Kasumi-1 (cell line): ENCODE measurements around the gene PLXNA4.

Experiments
- DNase-seq, 2 experiments: peaks; one replicate each; lab custom pipeline; 2025; lab: John Stamatoyannopoulos, UW

Gene PLXNA4

GRCh38 chr7:132112657-132113056, 463.6 kb downstream of the PLXNA4 start:
- DNase-seq, result no peak

- no peak for DNase-seq
Measured at GRCh38 chr7:132112106-132112505, 464.2 kb downstream of the PLXNA4 start.

GRCh38 chr7:132110692-132111091, 465.6 kb downstream of the PLXNA4 start:
- DNase-seq, result no peak

- no peak for DNase-seq
Measured at GRCh38 chr7:132109769-132110168, 466.5 kb downstream of the PLXNA4 start.

GRCh38 chr7:132108563-132108962, 467.7 kb downstream of the PLXNA4 start:
- DNase-seq, result no peak

- DNase-seq, result no peak
Measured at GRCh38 chr7:132106491-132106890, 469.8 kb downstream of the PLXNA4 start.

GRCh38 chr7:132105096-132105495, 471.2 kb downstream of the PLXNA4 start:
- DNase-seq, result no peak

GRCh38 chr7:132103718-132104117, 472.6 kb downstream of the PLXNA4 start:
- no peak for DNase-seq

GRCh38 chr7:132102942-132103341, 473.3 kb downstream of the PLXNA4 start:
- DNase-seq, result no peak

GRCh38 chr7:132102391-132102790, 473.9 kb downstream of the PLXNA4 start:
- DNase-seq, result no peak

- DNase-seq, result no peak
Measured at GRCh38 chr7:132100981-132101380, 475.3 kb downstream of the PLXNA4 start.

- DNase-seq, result no peak
Measured at GRCh38 chr7:132100483-132100882, 475.8 kb downstream of the PLXNA4 start.

GRCh38 chr7:132099163-132099562, 477.1 kb downstream of the PLXNA4 start:
- DNase-seq, result no peak

GRCh38 chr7:132098327-132098726, 477.9 kb downstream of the PLXNA4 start:
- DNase-seq, result no peak

GRCh38 chr7:132097550-132098134, 478.6 kb downstream of the PLXNA4 start:
- no peak for DNase-seq

GRCh38 chr7:132095111-132095765, 481.0 kb downstream of the PLXNA4 start:
- no peak for DNase-seq

GRCh38 chr7:132092106-132092505, 484.2 kb downstream of the PLXNA4 start:
- DNase-seq, result no peak

- DNase-seq, result no peak
Measured at GRCh38 chr7:132091706-132092105, 484.6 kb downstream of the PLXNA4 start.

GRCh38 chr7:132090444-132090843, 485.8 kb downstream of the PLXNA4 start:
- DNase-seq, result no peak

GRCh38 chr7:132089356-132089755, 486.9 kb downstream of the PLXNA4 start:
- no peak for DNase-seq

GRCh38 chr7:132087421-132087820, 488.8 kb downstream of the PLXNA4 start:
- DNase-seq, result no peak

- DNase-seq, result no peak
Measured at GRCh38 chr7:132084776-132085388, 491.4 kb downstream of the PLXNA4 start.

- DNase-seq, result no peak
Measured at GRCh38 chr7:132083537-132084123, 492.6 kb downstream of the PLXNA4 start.
